ENCODE data around the gene SBNO2.

DNA sequence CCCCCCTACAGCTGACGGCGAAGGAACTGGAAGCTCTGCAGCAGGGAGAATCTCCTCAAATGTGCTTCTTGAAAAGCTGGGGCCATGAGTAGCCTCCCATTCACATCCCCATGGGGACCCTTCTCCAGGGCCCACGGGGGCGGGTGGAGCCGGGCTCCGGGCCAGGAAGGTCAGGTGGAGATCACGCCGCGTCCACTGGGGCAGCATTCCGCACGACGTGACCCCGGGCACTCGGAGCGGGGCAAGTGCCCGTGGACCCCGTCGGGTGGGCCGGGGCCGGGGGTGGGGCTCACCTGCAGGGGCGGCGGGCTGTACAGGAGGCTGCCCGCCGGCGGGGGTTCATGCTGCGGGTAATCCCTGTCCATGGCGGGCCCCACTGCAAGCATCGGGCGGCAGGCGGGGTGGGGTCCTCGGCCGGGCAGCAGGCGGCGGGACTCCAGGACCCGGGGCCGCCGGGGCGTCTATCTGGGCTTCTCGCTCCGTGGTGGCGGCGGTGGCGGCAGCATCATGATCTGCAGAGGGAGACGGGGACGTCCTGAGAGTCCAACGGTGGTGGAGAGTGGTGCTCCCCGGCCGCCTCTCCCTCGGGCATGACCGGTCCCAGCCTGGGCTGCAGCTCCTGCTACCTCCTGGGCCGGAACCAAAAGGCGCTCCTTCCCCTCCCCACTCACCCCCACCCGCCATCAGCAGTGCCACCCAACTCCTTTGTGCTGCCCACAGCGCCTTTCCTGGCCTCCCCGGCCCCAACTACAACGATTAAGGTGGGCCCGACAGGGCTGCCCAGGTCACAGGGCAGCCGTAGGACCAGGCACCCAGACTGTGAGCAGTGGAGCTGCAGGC lies 20.0 kb downstream of the SBNO2 start:
- TF ChIP-seq TCF12 (IDR thresholded peaks at IDR 0.05) = no peak
- TF ChIP-seq, protein P1, sequence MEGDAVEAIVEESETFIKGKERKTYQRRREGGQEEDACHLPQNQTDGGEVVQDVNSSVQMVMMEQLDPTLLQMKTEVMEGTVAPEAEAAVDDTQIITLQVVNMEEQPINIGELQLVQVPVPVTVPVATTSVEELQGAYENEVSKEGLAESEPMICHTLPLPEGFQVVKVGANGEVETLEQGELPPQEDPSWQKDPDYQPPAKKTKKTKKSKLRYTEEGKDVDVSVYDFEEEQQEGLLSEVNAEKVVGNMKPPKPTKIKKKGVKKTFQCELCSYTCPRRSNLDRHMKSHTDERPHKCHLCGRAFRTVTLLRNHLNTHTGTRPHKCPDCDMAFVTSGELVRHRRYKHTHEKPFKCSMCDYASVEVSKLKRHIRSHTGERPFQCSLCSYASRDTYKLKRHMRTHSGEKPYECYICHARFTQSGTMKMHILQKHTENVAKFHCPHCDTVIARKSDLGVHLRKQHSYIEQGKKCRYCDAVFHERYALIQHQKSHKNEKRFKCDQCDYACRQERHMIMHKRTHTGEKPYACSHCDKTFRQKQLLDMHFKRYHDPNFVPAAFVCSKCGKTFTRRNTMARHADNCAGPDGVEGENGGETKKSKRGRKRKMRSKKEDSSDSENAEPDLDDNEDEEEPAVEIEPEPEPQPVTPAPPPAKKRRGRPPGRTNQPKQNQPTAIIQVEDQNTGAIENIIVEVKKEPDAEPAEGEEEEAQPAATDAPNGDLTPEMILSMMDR (IDR thresholded peaks at IDR 0.05) = no peak
- no peak for TF ChIP-seq TEAD4 (IDR thresholded peaks at IDR 0.05; ENCODE audit: borderline replicate concordance, insufficient read depth)
- TF ChIP-seq, protein P2, sequence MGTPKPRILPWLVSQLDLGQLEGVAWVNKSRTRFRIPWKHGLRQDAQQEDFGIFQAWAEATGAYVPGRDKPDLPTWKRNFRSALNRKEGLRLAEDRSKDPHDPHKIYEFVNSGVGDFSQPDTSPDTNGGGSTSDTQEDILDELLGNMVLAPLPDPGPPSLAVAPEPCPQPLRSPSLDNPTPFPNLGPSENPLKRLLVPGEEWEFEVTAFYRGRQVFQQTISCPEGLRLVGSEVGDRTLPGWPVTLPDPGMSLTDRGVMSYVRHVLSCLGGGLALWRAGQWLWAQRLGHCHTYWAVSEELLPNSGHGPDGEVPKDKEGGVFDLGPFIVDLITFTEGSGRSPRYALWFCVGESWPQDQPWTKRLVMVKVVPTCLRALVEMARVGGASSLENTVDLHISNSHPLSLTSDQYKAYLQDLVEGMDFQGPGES (IDR thresholded peaks at IDR 0.05; ENCODE audit: low read depth, low read length) = no peak
- TF ChIP-seq EZH2phosphoT487 (IDR thresholded peaks at IDR 0.05; ENCODE audit: borderline replicate concordance, low read depth) = no peak
- no peak for TF ChIP-seq POLR2AphosphoS5 (IDR thresholded peaks at IDR 0.05; ENCODE audit: low read depth, low read length)
- no peak for TF ChIP-seq FOXJ3 (CRISPR knock-in tag; IDR thresholded peaks at IDR 0.05)

Measured in SK-N-SH (cell line).